ENCODE data around the gene BMX.

The BMX gene

GRCh38 chrX:15492469-15492868 lies 8.1 kb upstream of the BMX start:
- H3K4me3 ChIP-seq (ENCODE audit: low read length) = peak overlapping the region; percentile 52
- no peaks in the 10 kb centered on the region for H3K36me3 ChIP-seq (ENCODE audit: control insufficient read depth, insufficient read depth, low read length)
- H3K27me3 ChIP-seq (ENCODE audit: control insufficient read depth, insufficient read depth, low read length) = no peaks in the 10 kb centered on the region
- H3K27ac ChIP-seq (ENCODE audit: low read depth, low read length) = no peak overlapping the region
- no peaks in the 10 kb centered on the region for H3K4me1 ChIP-seq (ENCODE audit: control insufficient read depth, insufficient read depth, low read length)
- H3K9ac ChIP-seq (ENCODE audit: low read length) = no peak overlapping the region

DNA sequence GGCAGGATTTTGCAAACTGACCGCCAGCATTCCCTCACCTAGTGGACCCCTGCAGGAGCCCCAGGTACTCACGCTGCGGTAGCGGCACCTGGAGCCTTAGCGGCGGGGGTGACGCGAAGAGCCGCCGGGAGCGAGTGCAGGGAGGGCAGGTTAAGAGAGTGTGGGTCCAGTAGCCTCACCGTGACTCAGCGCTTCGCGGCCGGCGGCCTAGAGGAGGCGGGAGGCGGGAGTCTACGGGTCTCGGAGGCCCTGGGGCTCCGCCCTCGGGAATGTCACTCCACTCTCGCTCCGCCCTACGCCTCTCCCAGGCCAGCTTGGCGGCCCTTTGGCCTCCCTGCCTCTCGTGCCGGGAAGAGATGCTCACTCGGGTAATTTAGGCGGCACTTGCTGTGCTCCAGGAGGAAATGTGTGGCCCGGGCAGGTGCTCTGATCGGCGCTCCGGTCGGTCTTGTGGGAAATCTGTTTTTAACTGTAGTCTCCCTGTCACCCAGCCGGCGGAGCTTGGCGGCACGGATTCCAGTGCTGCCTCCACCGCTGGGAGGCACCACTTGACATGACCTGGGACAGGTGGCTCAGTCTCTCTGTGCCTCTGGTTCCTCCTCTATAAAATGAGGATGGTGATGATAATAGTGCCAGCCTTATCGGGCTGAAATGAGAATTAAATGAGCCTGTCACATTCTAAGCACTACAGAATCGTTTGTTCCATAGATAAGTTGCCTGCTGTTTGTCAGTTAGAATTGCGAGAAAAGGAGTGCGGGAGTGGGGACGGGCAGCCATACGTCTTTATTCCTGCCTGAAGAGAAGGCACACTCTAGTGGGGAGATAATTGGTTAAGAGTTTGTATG lies 7.3 kb upstream of the BMX start, which contains the start of gene PIR:
TSS of gene PIR (minus strand) at position 216 of the 845 bp plus-strand sequence. CDS start 2,076 bp downstream, outside the sequence.
- Histone ChIP-seq H3K9ac (ENCODE audit: low read length) (no peak within 1 kb of the TSS), H3K4me3 (ENCODE audit: low read length) (peak within 1 kb of the TSS; percentile 52)

DNA sequence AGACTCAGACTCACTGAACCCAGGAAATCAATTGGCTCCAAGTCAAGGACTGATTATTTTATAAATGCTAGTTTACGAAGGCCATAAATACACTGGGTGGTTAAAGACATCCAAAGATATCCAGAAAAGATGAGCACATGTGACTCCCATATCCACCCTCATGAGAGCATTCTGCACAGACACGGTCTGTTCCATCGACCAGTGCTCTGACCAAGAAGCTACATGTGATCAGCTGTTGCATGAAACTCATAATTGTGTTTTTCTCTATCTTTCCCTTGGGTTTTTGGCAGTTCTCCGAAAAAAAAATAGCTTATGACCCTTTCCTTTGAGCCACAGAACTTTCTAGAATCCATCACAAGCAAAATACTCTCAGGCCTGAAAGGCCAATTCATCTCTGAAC lies 4.8 kb upstream of the BMX start:
- Histone ChIP-seq H3K4me1 (ENCODE audit: control insufficient read depth, insufficient read depth, low read length) (no peaks in the 10 kb centered on the region), H3K4me3 (ENCODE audit: low read length) (no peak overlapping the region), H3K27me3 (ENCODE audit: control insufficient read depth, insufficient read depth, low read length) (no peaks in the 10 kb centered on the region), H3K27ac (ENCODE audit: low read depth, low read length) (no peak overlapping the region), H3K36me3 (ENCODE audit: control insufficient read depth, insufficient read depth, low read length) (no peaks in the 10 kb centered on the region), H3K9ac (ENCODE audit: low read length) (no peak overlapping the region)

More for the DNA sequence above, 7.3 kb upstream of the BMX start, which contains the start of gene PIR:
- H3K4me1 ChIP-seq (ENCODE audit: control insufficient read depth, insufficient read depth, low read length) = no peaks in the 10 kb centered on the region
- H3K27me3 ChIP-seq (ENCODE audit: control insufficient read depth, insufficient read depth, low read length) = no peaks in the 10 kb centered on the region
- H3K27ac ChIP-seq (ENCODE audit: low read depth, low read length) = no peak within 1 kb of the TSS
- no peaks in the 10 kb centered on the region for H3K36me3 ChIP-seq (ENCODE audit: control insufficient read depth, insufficient read depth, low read length)

- Histone ChIP-seq H3K27me3 (ENCODE audit: control insufficient read depth, insufficient read depth, low read length) (no peaks in the 10 kb centered on the region), H3K4me1 (ENCODE audit: control insufficient read depth, insufficient read depth, low read length) (no peaks in the 10 kb centered on the region), H3K9ac (ENCODE audit: low read length) (no peak overlapping the region), H3K27ac (ENCODE audit: low read depth, low read length) (no peak overlapping the region), H3K4me3 (ENCODE audit: low read length) (no peak overlapping the region), H3K36me3 (ENCODE audit: control insufficient read depth, insufficient read depth, low read length) (no peaks in the 10 kb centered on the region)
Observed at GRCh38 chrX:15496824-15497223, 3.8 kb upstream of the BMX start.

GRCh38 chrX:15497865-15498264 lies 2.7 kb upstream of the BMX start:
- no peaks in the 10 kb centered on the region for H3K36me3 ChIP-seq (ENCODE audit: control insufficient read depth, insufficient read depth, low read length)
- no peak overlapping the region for H3K27ac ChIP-seq (ENCODE audit: low read depth, low read length)
- no peak overlapping the region for H3K4me3 ChIP-seq (ENCODE audit: low read length)
- no peaks in the 10 kb centered on the region for H3K4me1 ChIP-seq (ENCODE audit: control insufficient read depth, insufficient read depth, low read length)
- H3K27me3 ChIP-seq (ENCODE audit: control insufficient read depth, insufficient read depth, low read length) = no peaks in the 10 kb centered on the region
- no peak overlapping the region for H3K9ac ChIP-seq (ENCODE audit: low read length)

- H3K36me3 ChIP-seq (ENCODE audit: control insufficient read depth, insufficient read depth, low read length) = no peaks in the 10 kb centered on the region
- no peak overlapping the region for H3K9ac ChIP-seq (ENCODE audit: low read length)
- no peak overlapping the region for H3K27ac ChIP-seq (ENCODE audit: low read depth, low read length)
- H3K4me3 ChIP-seq (ENCODE audit: low read length) = no peak overlapping the region
- H3K4me1 ChIP-seq (ENCODE audit: control insufficient read depth, insufficient read depth, low read length) = no peaks in the 10 kb centered on the region
- H3K27me3 ChIP-seq (ENCODE audit: control insufficient read depth, insufficient read depth, low read length) = no peaks in the 10 kb centered on the region
Observed at GRCh38 chrX:15498741-15499140, 1.9 kb upstream of the BMX start.

GRCh38 chrX:15499976-15500375 lies 631 bp upstream of the BMX start:
- no peak overlapping the region for H3K4me3 ChIP-seq (ENCODE audit: low read length)
- no peak overlapping the region for H3K27ac ChIP-seq (ENCODE audit: low read depth, low read length)
- H3K9ac ChIP-seq (ENCODE audit: low read length) = no peak overlapping the region
- no peaks in the 10 kb centered on the region for H3K4me1 ChIP-seq (ENCODE audit: control insufficient read depth, insufficient read depth, low read length)
- no peaks in the 10 kb centered on the region for H3K27me3 ChIP-seq (ENCODE audit: control insufficient read depth, insufficient read depth, low read length)
- H3K36me3 ChIP-seq (ENCODE audit: control insufficient read depth, insufficient read depth, low read length) = no peaks in the 10 kb centered on the region

GRCh38 chrX:15501506-15501905 lies 899 bp downstream of the BMX start:
- Histone ChIP-seq H3K4me3 (ENCODE audit: low read length) (no peak overlapping the region), H3K27me3 (ENCODE audit: control insufficient read depth, insufficient read depth, low read length) (no peaks in the 10 kb centered on the region), H3K27ac (ENCODE audit: low read depth, low read length) (no peak overlapping the region), H3K4me1 (ENCODE audit: control insufficient read depth, insufficient read depth, low read length) (no peaks in the 10 kb centered on the region), H3K9ac (ENCODE audit: low read length) (no peak overlapping the region), H3K36me3 (ENCODE audit: control insufficient read depth, insufficient read depth, low read length) (no peaks in the 10 kb centered on the region)

DNA sequence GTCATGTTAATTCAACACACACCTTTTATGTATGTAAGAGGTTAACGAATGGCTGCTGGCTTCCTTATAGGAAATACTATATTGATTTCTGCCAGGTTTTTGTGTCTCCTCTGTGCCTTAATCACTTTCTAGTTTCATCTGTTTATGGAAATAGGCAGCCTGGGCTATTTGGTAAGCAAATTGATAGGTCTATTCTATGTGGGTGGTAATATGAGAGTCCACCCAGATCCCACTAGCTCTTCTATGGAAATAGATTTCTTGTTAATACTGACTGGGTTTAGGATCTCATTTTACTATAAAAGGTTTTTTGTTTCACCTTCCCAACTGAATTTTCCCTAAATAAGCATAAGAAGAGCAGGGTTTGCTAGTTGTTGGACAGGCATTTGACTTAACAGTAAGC lies 4.1 kb downstream of the BMX start:
- Histone ChIP-seq H3K4me3 (ENCODE audit: low read length) (no peak overlapping the region), H3K36me3 (ENCODE audit: control insufficient read depth, insufficient read depth, low read length) (no peaks in the 10 kb centered on the region), H3K9ac (ENCODE audit: low read length) (no peak overlapping the region), H3K27me3 (ENCODE audit: control insufficient read depth, insufficient read depth, low read length) (peaks cover 2% of the 10 kb centered on the region), H3K4me1 (ENCODE audit: control insufficient read depth, insufficient read depth, low read length) (no peaks in the 10 kb centered on the region), H3K27ac (ENCODE audit: low read depth, low read length) (no peak overlapping the region)

- no peaks in the 10 kb centered on the region for H3K36me3 ChIP-seq (ENCODE audit: control insufficient read depth, insufficient read depth, low read length)
- peaks cover 2% of the 10 kb centered on the region for H3K27me3 ChIP-seq (ENCODE audit: control insufficient read depth, insufficient read depth, low read length)
- no peaks in the 10 kb centered on the region for H3K4me1 ChIP-seq (ENCODE audit: control insufficient read depth, insufficient read depth, low read length)
- H3K9ac ChIP-seq (ENCODE audit: low read length) = no peak overlapping the region
- H3K27ac ChIP-seq (ENCODE audit: low read depth, low read length) = no peak overlapping the region
- no peak overlapping the region for H3K4me3 ChIP-seq (ENCODE audit: low read length)
Observed at GRCh38 chrX:15505101-15505500, 4.5 kb downstream of the BMX start.

DNA sequence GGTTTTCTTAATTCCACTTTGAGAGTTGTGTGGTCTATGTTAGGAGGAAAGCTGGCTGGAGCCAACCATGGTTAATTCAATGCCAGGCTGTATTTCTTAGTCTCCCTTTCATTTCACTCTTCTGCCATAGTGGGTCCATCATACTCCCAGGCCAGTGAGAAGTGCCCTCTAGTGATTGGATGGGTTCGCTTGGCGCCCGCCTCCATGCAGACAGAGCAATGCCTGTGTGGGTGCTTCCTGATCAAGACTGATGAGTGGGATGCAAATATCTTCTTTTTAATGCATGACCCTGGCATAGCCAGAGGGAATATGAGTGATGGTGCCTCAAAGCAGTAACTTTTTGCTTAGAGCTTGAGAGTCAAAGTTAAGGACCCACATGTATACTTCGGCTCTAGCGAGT lies 6.4 kb downstream of the BMX start:
- H3K36me3 ChIP-seq (ENCODE audit: control insufficient read depth, insufficient read depth, low read length) = no peaks in the 10 kb centered on the region
- no peaks in the 10 kb centered on the region for H3K4me1 ChIP-seq (ENCODE audit: control insufficient read depth, insufficient read depth, low read length)
- no peak overlapping the region for H3K27ac ChIP-seq (ENCODE audit: low read depth, low read length)
- no peak overlapping the region for H3K4me3 ChIP-seq (ENCODE audit: low read length)
- peaks cover 2% of the 10 kb centered on the region for H3K27me3 ChIP-seq (ENCODE audit: control insufficient read depth, insufficient read depth, low read length)
- H3K9ac ChIP-seq (ENCODE audit: low read length) = no peak overlapping the region

DNA sequence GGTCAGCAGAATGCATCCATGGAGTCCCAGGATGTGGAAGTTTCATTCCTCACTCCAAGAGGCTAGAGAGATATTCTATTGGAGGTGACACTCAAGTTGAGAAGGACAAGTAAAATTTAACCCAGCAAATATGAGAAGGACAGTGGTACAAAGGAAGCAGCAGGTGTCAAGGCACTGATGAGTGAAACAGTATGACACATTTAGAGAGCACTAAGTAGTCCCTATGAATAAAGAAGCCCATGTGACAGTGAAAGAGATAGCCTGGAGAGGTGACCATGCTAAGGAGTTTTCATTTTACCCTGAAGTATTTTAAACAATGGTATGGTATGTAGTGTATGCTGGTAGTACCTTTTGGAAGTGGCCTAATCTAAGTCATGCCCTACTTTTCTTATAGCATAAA lies 9.2 kb downstream of the BMX start:
- Histone ChIP-seq H3K9ac (ENCODE audit: low read length) (no peak overlapping the region), H3K27me3 (ENCODE audit: control insufficient read depth, insufficient read depth, low read length) (peaks cover 2% of the 10 kb centered on the region), H3K4me1 (ENCODE audit: control insufficient read depth, insufficient read depth, low read length) (no peaks in the 10 kb centered on the region), H3K27ac (ENCODE audit: low read depth, low read length) (no peak overlapping the region), H3K4me3 (ENCODE audit: low read length) (no peak overlapping the region), H3K36me3 (ENCODE audit: control insufficient read depth, insufficient read depth, low read length) (no peaks in the 10 kb centered on the region)

DNA sequence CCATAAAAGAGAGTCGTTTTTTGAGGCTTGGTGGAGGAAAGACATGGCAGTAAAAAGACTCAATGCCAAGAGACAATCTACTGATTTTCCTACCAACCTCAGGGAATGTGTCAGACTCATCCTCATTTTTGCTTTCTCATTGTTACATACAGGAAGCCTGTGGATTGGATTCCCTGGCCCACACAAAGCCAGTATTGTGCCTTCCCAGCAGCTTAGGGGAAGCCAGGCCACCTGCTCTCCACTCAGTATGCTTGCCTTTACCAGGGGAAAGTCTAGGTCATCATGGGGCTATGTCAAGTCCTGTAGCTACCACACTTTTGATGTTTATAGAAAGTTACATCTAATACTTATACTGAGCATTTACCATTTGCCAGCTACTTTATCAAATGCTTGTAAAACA lies 11.0 kb downstream of the BMX start:
- Histone ChIP-seq H3K4me1 (ENCODE audit: control insufficient read depth, insufficient read depth, low read length) (no peaks in the 10 kb centered on the region), H3K27me3 (ENCODE audit: control insufficient read depth, insufficient read depth, low read length) (peaks cover 2% of the 10 kb centered on the region), H3K27ac (ENCODE audit: low read depth, low read length) (no peak overlapping the region), H3K9ac (ENCODE audit: low read length) (no peak overlapping the region), H3K36me3 (ENCODE audit: control insufficient read depth, insufficient read depth, low read length) (no peaks in the 10 kb centered on the region), H3K4me3 (ENCODE audit: low read length) (no peak overlapping the region)

Data from rectal smooth muscle tissue (tissue), 1 donor.